Right hindlimb (tissue), 1 donor: ENCODE data around the gene PTPRO.

Experiments
- DNase-seq: peaks from one replicate; pipeline ENCODE4 v3.0.0-alpha.2; 2018

The PTPRO gene

DNA sequence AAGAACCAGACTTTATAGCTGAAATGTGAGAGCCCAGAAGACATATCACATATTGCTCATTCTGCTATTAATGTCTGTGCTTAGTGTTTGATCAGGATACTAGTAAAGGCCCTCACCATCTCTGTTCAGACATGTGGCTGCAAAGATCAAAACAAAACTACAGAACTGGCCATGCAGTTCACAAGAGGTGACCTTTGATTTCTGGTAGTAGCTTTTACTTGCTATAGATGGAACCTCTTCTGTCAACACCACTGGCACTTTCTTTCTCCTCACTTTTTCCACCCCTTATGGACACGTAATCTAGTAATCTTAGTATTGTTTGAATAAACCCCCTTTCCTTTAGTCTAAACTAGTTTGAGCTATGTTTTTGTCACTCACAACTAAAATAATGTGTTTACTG is 252.0 kb downstream of the PTPRO start:
- DNase-seq: no peak

- no peak for DNase-seq
These were observed 253.6 kb downstream of the PTPRO start for GRCh38 chr12:15575671-15576541.

GRCh38 chr12:15580431-15580830 is 258.1 kb downstream of the PTPRO start:
- DNase-seq: no peak

GRCh38 chr12:15581006-15581405 is 258.7 kb downstream of the PTPRO start:
- no peak for DNase-seq

DNA sequence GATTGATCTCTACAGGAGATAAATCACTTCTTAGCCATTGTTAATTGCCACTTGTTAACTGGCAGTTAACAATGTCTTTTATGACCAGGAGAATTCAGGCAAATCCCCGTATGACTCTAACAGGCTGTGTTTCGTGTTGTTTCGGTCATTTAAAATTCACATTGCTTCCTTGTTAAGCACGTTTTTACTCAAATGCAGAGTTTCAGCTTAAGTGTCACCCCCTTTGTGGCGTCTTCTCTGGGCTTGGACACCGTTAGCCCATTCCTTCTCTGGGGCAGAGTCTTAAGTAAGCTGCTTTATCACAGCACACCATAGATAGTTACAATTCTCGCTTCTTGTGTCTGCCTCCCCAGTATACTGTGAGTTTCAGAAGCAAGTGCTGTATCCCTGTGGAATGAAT is 261.5 kb downstream of the PTPRO start:
- DNase-seq: no peak

- no peak for DNase-seq
These were observed 262.2 kb downstream of the PTPRO start for GRCh38 chr12:15584366-15585041.

DNA sequence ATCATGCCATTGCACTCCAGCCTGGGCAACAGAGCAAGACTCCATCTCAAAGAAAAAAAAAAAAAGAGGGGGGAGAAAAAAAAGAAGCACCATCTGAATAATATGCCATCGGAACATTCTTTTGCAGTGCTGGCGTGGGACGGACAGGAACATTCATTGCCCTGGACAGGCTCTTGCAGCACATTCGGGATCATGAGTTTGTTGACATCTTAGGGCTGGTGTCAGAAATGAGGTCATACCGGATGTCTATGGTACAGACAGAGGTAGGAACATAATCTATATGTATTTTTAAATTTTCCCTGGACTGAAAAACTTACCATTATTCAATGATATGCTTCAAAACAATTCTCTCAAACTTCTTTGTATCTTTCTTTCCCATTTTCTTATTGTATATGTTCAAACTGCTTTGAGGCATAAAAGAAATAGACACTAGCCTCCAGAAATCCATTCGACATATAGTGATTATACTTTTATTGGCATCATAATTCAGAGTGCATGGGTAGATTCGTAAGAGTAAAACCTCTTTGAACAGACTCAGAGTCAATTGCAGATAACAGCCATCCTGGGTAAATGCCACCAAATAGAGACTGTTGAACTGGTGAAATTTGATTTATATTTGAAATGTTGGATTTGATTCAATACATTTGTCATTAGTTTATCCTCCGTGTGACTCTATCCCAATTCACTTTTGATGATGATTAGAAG is 267.2 kb downstream of the PTPRO start:
- DNase-seq: no peak

DNA sequence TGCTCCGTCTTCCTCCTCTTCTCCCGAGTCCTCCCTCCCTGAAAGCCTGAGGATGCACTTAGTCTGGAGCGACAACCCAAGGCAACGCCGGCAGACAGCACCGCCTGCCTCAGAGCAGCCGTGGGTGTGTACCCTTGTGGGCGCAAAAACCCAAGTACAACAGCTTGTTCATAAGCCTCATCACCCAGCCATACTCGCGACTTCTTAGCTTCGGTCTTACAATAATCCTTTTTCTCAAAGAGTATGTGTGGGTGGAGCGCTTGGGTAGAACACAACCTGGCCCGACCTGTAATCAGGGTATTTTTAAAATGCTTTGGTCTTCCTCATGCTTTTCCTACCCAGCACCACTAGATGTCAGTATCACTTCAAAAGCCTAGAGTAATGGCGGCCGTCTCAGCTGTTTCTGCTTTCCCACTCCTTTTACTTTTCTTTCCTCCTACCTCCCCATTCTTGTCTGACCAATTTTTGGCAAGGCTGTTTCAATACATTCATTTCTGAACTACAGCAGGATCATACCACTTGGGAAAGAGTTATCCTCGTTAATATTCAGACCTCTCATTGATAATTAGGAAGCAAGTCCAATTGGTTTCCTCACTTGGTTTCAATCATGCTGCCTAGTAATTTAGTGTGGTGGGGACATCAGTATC is 268.0 kb downstream of the PTPRO start:
- peak; percentile 66 for DNase-seq

GRCh38 chr12:15591811-15592210 is 269.5 kb downstream of the PTPRO start:
- DNase-seq: no peak

- DNase-seq: no peak
These were observed 270.6 kb downstream of the PTPRO start for GRCh38 chr12:15592934-15593333.

- no peak for DNase-seq
These were observed 273.9 kb downstream of the PTPRO start for GRCh38 chr12:15596174-15596573.

GRCh38 chr12:15597125-15597830 is 275.0 kb downstream of the PTPRO start:
- DNase-seq: no peak

DNA sequence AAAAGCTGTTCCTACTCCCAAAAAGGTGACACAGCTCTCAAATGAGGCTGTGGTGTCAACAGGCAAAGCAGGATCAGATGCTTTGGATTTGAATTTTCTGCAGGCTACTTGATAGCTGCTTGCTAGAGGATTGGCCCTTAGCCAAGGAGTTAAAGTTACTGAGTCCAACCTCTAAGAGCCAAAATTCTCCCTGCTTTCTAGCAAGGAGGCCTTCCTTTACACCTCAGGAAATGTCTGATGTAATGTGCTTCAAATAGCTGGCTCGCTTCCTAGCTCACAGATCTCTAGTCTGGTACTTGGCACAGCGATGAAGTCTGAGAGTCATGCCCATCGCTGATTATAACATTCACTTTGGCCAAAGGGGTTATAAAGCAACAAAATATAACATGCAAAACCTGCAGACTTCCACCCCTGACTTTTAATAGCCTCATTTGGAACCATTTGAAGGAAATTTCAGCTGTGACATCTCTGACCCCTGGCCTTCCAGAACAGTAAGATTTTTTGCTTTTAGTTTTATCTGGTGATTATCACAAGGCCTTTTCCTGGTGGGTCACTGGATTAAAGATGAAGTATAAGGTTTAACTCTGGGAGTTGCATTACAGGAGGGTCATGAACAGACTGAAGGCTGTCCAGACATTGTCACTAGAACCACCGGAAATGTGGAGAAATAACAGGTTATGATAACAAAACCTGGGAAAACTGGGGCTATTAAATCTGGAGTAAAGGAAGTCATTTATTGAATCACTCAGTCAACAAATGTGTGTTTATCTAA is 277.1 kb downstream of the PTPRO start:
- DNase-seq: peak; percentile 43

DNA sequence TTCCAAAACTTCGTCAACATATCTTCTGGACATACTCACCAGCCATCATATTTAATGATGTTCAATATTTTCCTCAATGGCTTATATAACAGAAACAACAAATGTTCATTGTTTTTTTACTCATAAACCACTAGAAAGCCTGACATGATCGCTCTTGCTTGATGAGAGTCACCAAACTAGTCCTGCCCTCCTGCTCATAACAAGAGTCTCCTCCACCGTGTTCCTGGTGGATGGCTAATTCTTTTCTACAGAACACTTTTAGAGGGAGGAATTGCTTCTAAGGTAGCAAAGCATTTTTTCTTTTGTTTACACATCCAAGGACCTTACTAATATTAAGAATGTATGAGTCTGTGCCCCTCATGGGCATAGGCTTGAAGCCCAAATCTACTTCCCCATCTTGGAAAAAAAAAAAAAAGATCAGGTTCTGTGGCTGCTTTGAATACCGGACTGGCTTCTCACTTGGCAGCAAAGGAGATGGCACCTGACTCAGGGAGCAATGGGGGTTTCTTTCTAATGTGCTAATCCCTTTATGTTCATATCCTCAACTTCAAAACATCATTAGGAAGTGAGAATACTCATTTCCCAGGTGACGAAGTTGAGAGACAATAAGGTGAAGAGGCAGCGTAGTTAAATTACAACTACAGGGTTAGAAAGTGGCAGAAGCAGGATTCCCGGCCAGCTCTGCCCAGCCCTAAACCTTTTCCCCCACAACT is 278.1 kb downstream of the PTPRO start:
- DNase-seq: no peak

DNA sequence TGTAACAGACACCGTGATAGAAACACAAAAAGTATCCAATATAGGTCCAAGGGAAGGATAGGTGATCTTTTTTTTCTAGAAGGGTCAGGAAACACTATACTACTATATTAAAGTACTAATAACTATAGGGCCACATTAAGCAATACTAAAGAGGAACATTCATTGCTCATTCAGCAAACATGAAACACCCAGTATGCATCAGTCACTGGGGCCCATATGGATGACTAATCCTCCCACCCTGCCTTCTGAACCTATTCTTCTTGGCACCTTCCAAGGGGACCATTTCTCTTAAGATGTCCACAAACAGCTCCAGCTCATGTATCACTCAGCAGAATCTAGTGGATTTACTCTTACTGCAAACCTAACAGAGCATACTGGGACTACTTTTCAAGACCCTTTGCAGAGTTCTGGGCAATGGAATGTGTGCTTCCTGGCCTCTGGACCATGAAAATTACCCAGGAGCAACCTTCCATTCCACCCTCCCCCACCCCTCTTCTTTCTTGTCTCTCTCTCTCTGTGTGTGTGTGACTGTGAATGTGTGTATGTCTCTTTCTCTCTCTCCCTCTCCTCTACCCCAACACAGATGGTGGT is 279.0 kb downstream of the PTPRO start:
- DNase-seq: no peak

- DNase-seq: no peak
These were observed 279.9 kb downstream of the PTPRO start for GRCh38 chr12:15602051-15602672.

DNA sequence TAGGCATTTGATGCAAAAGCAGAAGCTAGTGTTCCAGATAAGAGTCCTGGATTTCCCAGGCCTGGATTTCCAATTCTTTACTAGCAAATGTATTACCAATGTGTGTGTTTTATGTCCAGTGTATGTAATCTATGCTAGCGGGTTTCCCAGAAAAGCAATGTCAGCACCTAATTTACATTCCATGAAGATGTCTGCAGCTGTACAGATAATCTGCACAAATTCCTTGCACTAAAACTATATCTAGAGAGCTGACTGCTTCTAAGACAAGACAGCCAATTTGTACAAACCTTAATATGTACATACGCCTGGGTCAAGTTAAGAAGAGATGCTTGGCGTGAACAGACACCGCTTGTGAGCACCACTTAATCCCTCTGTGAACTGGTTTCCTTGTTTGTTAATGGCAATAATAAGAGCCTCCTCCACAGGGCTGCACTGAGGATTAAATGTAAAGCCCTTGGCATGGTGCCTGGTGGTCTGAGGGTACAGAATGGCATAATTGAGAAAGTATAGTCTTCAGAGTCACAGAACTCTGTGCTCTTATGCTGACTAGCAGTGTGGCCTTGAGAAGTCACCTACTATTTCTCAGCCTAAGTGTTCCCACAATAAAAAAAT is 281.3 kb downstream of the PTPRO start:
- DNase-seq: peak; percentile 33

DNA sequence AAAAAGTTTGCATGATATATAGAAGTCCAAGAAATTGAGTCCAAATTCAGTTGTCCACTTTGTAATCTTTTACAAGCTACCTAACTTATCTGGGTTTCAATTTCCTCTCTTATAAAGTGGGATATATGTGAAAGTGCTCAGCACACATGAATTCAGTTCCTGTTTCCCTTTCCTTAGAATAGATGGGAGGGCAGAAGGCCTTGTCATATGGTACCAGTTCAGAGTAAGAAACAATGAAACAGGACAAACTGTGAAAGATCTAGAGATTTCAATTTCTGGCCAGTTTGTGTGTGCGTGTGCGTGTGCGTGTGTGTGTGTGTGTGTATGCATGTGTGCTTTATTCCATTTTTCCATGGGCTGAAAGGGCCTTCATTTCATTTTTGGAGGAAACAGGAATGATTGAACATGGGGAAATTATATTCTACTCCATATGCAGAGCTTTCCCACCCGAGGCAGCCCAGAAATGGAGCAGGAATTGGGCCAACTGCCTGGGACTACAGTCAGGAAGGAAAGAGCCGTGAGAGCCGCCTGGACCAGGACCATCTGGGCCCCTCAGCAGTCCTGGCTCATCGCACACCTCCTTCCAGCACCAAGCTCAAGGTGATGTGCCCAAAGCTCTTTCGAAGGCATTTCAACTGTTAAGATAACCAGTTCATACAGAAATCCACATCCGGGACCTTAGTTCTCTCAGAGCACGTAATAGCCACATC is 283.7 kb downstream of the PTPRO start:
- no peak for DNase-seq

GRCh38 chr12:15608406-15608805 is 286.1 kb downstream of the PTPRO start:
- DNase-seq: no peak
